HG03097 (cell line): ENCODE results near the gene ATP5PO.

ENCODE experiments used
- ATAC-seq: cut with Tn5 transposase; IDR thresholded peaks from one replicate; pipeline ENCODE4 v1.9.1; 2021; ENCODE audit not compliant: unreplicated experiment, low FRiP score

The ATP5PO gene

GRCh38 chr21:33901412-33902288 lies 14.0 kb downstream of the ATP5PO start:
- no peak for ATAC-seq

DNA sequence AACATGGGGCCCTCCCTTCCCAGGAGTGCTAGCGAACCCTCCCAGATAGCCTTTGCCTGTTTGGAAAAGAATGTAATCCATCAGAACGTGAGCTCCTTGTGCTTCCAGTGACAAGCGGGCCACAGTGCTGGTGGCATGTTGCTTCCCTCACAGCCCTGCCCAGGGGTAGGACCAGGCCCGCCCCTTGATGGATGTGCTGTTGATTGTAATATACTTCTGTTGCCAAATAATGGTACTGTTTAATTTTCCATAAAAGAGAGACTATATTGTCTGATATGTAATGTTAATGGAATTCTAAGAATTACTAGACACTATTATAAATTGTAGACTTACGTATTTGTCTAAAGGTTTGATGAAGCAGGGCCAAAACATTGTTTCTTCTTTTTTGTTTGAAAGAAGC lies 16.4 kb downstream of the ATP5PO start:
- ATAC-seq, result no peak

- no peak for ATAC-seq
These were observed 17.0 kb downstream of the ATP5PO start for GRCh38 chr21:33898586-33898985.

DNA sequence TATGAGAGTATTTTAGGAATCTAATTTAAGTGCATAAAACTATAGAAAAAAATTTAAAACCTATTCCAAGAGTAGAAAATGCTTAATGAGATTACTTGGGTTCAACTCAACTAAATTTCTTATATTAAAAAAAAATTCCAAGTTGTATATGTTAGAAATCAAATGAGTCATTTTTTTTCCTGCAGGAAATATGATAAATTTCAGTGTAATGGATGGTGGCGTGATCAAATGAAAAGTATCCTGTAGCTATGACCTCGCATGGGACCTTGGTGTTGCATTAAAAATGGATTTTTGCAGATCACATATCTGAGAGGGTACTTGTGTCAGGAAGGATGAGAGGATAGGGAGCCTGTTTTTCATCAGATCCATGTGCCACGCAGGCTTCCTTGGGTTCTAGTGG lies 17.9 kb downstream of the ATP5PO start:
- ATAC-seq, result no peak

DNA sequence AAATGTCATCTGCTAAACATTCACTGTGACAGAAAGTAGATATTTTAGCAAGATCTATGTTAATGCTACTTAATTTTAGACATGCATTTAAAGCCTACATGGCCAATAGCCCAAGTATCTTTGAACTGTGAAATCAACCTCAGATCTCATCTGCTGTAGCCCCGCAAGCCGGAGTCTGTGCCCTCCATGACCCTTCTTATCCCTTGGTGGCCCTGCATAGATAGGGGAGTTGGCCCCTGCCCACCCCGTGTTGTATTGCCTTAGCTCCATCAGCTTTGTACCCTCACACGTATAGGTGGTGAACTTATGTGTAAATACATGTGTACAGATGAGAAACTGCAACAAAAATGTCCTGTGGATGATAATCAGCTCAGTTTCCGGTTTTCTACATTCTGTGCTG lies 18.5 kb downstream of the ATP5PO start:
- ATAC-seq, result no peak

GRCh38 chr21:33896691-33897090 lies 18.9 kb downstream of the ATP5PO start:
- no peak for ATAC-seq

GRCh38 chr21:33895356-33895755 lies 20.2 kb downstream of the ATP5PO start:
- ATAC-seq, result no peak

- ATAC-seq, result no peak
These were observed 20.8 kb downstream of the ATP5PO start for GRCh38 chr21:33894736-33895288.

DNA sequence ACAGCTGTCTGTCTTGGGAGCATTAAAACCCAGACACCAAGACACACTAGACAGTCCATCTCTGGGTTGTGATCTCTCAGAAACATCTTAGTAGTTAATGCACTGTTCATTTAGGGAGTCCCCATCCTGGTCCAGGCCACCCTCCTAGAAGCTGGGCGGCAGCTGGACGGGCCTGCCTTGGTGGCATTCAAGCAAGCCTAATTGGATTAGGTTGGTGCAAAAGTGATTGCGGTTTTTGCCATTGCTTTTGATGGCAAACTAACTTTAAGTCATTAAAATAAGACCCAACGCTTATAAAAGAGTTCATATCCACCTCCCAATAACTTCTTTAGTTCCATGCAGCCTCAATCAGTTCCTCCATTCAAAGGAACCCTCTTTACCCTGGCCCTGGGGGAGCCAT lies 21.7 kb downstream of the ATP5PO start:
- no peak for ATAC-seq

DNA sequence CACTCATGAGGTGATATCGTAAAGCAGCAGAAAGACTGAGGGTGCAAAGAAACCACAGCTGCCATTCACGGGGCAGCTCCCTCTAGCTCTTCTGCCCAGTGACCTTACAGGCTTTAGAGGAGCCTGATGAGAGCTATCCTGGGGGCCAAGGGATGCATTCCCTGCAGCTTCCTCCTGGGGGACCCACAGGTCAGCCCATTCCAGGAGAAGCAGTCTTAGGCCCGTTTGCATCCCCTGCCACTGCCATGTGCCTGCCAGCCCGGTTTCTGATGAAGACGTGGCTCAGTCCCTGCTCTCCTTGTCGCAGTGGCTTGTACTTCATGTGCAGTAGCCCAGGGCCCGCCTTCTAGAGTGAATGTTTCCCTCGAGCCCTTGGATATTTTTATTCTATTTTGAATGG lies 22.8 kb downstream of the ATP5PO start:
- ATAC-seq, result no peak

DNA sequence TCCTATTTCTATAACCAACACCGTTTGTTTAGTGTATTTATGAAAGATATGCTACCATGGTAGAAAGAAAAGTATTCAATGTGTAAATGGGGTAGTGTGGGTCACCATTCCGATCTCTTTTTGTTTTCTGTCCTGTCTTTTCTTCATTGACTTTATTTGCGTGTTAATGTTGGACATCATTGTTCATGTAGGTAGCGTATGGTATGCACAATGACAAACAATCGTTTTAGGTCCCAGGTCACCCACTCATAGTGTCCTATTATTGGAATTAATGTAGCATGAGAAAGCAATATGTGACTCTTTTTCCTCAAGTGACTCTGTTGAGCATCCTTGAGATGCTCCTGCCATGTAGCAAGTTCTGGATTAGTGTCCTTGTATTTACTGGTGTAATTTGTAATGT lies 25.4 kb downstream of the ATP5PO start:
- no peak for ATAC-seq

- no peak for ATAC-seq
These were observed 29.3 kb downstream of the ATP5PO start for GRCh38 chr21:33886321-33886720.

DNA sequence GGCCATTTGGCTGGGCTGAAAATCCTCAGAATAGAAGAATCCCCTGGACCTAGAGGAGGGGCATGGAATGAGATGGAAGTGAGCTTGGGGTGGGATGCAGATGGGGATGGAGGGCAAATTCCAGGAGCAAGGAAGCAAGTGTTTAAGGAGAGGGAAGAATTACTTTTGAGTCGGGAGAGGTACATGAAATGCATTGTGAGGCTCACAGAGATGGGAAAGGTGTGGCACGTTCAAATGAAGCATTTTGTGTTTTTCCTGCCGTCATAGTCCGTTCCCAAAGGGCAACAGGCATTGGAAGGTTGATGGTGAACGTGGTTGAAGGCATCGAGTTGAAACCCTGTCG lies 30.5 kb downstream of the ATP5PO start:
- no peak for ATAC-seq

DNA sequence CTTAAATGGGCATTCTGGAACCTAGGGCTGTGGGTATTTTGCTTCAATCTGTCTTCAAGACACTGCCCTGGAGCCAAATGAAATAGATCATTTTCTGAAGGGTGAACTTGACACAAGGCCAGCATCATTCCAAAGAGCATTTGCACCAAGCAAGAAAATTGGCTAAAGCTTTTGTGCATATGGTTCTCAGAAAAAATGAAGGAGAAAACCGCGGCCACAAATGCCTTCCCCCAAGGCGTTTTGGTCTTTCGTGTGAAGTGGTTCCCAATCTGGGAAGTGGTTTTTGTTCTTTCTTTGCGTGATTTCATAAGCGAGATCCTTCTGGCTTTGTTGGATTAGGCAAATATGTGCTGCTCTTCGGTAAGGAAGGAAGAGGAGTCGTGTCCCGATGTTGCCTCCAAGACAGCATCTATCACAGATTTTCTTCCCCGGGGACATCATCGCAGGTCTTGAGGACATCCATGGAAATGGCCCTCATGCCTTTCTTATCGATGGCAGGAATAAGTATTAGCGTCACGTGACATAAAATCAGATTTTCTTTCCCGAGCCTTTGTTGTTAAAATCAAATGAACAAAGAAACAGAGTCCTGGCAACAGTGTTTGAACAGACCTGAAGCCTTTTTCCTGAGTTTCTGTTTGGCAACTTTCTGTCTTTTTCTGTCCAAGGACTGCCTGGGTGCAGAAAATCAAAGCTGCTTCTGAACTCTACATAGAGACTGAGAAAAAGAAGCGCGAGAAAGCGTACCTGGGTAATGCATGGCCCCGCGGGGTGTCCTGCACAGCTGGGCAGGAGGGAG lies 31.0 kb downstream of the ATP5PO start:
- no peak for ATAC-seq

- no peak for ATAC-seq
These were observed 32.5 kb downstream of the ATP5PO start for GRCh38 chr21:33883118-33883517.

DNA sequence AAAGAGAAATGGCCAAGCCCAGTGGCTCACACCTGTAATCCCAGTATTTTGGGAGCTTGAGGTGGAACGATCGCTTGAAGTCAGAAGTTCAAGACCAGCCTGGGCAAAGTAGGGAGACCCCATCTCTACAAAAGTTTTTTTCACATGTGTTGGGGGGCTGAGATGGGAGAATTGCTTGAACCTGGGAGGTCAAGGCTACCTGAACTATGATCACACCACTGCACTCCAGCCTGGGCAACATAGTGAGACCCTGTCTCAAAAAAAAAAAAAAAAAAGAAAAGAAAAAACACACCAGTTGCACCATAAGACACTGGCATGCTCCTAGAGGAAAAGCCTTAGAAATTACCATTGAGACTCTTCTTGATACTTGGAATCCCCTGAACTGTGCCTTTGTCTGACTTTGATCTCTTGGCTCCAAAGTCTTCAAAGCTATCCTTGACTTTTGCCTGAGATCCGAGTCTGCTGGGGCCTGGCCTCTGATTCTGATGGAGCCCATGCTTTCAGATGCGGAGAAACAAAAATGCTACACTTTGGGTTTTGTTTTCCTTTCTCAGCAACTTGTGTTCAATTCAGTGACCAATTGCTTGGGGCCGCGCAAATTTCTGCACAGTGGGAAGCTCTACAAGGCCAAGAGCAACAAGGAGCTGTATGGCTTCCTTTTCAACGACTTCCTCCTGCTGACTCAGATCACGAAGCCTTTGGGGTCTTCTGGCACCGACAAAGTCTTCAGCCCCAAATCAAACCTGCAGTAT lies 33.7 kb downstream of the ATP5PO start:
- no peak for ATAC-seq

GRCh38 chr21:33880626-33881025 lies 35.0 kb downstream of the ATP5PO start:
- no peak for ATAC-seq

GRCh38 chr21:33878824-33879223 lies 36.8 kb downstream of the ATP5PO start:
- ATAC-seq, result no peak

DNA sequence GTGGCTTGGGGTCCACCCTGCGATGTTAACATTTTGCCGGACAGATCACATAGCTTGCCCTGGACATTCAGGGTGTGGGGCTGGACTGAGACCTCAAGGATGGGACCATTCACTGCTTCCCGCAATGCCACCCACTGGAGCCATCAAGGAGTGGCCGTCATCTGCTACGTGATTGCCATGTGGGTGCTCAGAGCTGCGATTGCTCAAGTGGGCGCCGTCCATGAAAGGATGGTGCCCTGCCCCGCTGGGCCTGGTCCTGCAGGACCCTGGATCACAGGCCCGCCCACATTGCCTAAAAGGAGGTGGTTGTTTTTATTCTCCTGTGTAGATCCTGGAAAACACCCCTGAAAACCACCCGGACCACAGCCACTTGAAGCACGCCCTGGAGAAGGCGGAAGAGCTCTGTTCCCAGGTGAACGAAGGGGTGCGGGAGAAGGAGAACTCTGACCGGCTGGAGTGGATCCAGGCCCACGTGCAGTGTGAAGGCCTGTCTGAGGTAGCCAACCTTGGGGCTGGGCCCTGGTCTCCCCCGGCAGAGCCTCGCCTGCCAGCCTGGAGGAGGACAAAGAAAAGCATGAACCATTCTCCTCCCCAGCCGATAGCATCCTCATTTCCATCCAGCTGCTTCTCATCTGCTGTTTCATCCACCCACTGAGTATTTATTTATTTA lies 40.4 kb downstream of the ATP5PO start:
- no peak for ATAC-seq

DNA sequence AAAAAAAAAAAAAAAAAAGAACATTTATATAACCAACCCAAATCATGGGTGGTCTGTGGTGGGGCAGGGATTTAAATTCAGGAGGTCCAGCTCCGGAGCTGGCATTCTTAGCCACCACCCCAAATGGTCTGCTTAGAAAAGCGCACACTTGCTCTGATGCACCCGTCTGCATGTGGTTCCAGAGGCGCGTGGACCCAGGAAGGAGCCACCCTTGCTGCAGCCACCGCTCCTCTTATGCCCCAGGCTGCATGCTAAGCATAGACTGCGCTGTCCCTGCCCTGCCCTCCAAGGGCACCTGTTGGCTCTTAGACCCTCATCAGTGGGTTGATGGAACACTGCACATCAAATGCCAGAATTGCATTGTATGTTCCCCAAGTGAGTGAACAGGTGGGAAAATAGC lies 41.4 kb downstream of the ATP5PO start:
- no peak for ATAC-seq
